ENCODE results near the gene MAPT.

Gene MAPT

GRCh38 chr17:45948498-45948880 lies 54.1 kb downstream of the MAPT start:
- peaks cover 11% of the 10 kb centered on the region for H3K4me1 ChIP-seq
- no peak overlapping the region for H3K4me3 ChIP-seq (ENCODE audit: low read depth, low read length)
- no peaks in the 10 kb centered on the region for H3K27me3 ChIP-seq
- H3K9me3 ChIP-seq = no peaks in the 10 kb centered on the region; the same call in 1 of the 2 replicates
- H3K36me3 ChIP-seq = no peaks in the 10 kb centered on the region
- TF ChIP-seq, protein P1, sequence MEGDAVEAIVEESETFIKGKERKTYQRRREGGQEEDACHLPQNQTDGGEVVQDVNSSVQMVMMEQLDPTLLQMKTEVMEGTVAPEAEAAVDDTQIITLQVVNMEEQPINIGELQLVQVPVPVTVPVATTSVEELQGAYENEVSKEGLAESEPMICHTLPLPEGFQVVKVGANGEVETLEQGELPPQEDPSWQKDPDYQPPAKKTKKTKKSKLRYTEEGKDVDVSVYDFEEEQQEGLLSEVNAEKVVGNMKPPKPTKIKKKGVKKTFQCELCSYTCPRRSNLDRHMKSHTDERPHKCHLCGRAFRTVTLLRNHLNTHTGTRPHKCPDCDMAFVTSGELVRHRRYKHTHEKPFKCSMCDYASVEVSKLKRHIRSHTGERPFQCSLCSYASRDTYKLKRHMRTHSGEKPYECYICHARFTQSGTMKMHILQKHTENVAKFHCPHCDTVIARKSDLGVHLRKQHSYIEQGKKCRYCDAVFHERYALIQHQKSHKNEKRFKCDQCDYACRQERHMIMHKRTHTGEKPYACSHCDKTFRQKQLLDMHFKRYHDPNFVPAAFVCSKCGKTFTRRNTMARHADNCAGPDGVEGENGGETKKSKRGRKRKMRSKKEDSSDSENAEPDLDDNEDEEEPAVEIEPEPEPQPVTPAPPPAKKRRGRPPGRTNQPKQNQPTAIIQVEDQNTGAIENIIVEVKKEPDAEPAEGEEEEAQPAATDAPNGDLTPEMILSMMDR (IDR thresholded peaks at IDR 0.05; ENCODE audit: low read depth, low read length) = no peak
- DNase-seq = peak; percentile 44

DNA sequence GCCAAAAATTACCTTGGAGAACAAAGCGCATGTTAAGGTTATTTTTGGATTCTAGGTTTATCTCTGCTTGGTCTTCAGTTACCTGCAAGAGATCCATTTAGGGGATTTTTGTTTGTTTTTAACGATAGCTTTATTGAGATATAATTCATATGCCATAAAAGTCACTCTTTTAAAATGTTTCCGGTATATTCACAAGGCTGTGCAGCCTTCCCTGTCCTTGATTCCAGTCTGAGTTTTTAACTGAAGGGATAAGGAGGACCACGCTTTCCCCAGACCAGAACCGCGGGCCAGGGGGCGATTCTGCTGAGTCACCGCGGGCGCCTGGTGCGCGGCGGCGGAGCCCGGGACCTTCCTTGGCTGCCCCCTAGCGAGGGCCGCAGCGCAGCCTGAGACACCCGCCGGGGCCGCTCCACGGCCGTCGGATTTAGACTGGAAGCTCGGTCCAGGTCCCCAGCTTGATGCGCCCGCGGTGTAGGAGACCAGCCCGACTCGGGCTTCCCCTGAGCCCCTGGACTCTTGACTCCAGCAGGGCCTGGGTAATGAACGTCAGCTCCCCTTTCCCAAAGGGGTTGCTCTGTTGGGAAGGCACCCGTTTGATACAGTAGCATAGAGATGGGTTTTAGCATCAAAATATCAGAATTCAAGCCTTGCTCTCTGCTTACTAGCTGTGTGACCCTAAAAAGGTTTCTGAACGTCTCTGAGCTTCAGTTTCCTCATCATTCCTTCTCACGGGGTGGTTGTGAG lies 54.7 kb downstream of the MAPT start:
- H3K27me3 ChIP-seq = no peaks in the 10 kb centered on the region
- H3K9me3 ChIP-seq = no peaks in the 10 kb centered on the region; the same call in 1 of the 2 replicates
- H3K4me1 ChIP-seq = peaks cover 11% of the 10 kb centered on the region
- peak overlapping the region; percentile 21; the same call in 1 of the 2 replicates for H3K4me3 ChIP-seq (ENCODE audit: low read depth, low read length)
- DNase-seq = peak; percentile 82
- no peaks in the 10 kb centered on the region for H3K36me3 ChIP-seq
- TF ChIP-seq, protein P1 (IDR thresholded peaks at IDR 0.05; ENCODE audit: low read depth, low read length) = peak; percentile 62

- TF ChIP-seq, protein P1 (IDR thresholded peaks at IDR 0.05; ENCODE audit: low read depth, low read length) = no peak
- no peaks in the 10 kb centered on the region; the same call in 1 of the 2 replicates for H3K9me3 ChIP-seq
- DNase-seq = no peak
- peaks cover 11% of the 10 kb centered on the region for H3K4me1 ChIP-seq
- H3K4me3 ChIP-seq (ENCODE audit: low read depth, low read length) = no peak overlapping the region
- no peaks in the 10 kb centered on the region for H3K27me3 ChIP-seq
- no peaks in the 10 kb centered on the region for H3K36me3 ChIP-seq
Observed at GRCh38 chr17:45949755-45950320, 55.5 kb downstream of the MAPT start.

GRCh38 chr17:45950888-45951287 lies 56.5 kb downstream of the MAPT start:
- no peak for DNase-seq
- Histone ChIP-seq H3K36me3 (no peaks in the 10 kb centered on the region), H3K27me3 (no peaks in the 10 kb centered on the region), H3K4me3 (ENCODE audit: low read depth, low read length) (no peak overlapping the region), H3K9me3 (no peaks in the 10 kb centered on the region), H3K4me1 (peaks cover 11% of the 10 kb centered on the region)
- TF ChIP-seq, protein P1 (IDR thresholded peaks at IDR 0.05; ENCODE audit: low read depth, low read length) = no peak

DNA sequence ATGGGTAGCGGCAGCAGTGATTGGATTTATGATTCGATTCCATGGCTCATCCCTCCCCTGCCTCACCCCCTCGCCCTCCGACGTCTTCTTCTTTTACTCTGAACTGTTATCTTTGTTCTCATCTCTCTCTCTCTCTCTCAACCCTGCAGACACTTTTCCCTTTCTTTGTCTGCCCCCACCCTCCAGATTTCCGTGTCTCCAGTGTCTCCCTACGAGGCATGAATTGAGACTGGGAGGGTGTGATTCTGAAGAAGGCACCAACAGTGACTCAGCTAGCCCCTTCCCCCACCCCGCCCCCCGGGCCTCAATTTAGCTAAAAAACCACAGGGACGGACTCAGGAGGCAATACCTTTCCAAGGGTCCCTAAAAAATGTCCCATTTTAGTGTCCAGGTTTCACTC lies 57.0 kb downstream of the MAPT start:
- peaks cover 11% of the 10 kb centered on the region for H3K4me1 ChIP-seq
- no peak overlapping the region for H3K4me3 ChIP-seq (ENCODE audit: low read depth, low read length)
- DNase-seq = no peak
- H3K9me3 ChIP-seq = no peaks in the 10 kb centered on the region
- no peaks in the 10 kb centered on the region for H3K27me3 ChIP-seq
- no peaks in the 10 kb centered on the region for H3K36me3 ChIP-seq
- TF ChIP-seq, protein P1 (IDR thresholded peaks at IDR 0.05; ENCODE audit: low read depth, low read length) = no peak

DNA sequence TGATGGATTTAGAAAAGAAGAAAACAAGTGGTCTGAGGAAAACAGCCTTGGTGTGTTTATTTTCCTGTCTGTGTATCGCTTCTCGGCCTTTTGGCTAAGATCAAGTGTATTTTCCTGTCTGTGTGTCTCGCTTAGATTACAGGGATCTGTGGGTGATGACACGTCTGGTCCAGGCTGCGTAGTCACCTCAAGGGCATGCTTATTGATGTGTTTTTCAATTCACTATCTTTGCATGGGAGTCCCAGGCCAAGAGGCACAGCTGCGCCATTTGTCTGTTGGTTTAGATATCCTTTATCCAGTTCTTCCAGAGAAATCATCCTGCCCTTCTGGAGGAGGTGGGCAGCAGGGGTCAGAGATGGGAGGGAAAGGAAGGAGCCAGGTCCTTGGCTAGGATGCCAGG lies 57.6 kb downstream of the MAPT start:
- no peak for DNase-seq
- H3K4me1 ChIP-seq = peaks cover 11% of the 10 kb centered on the region
- TF ChIP-seq, protein P1 (IDR thresholded peaks at IDR 0.05; ENCODE audit: low read depth, low read length) = no peak
- no peaks in the 10 kb centered on the region for H3K9me3 ChIP-seq
- H3K36me3 ChIP-seq = no peaks in the 10 kb centered on the region
- H3K4me3 ChIP-seq (ENCODE audit: low read depth, low read length) = no peak overlapping the region
- H3K27me3 ChIP-seq = no peaks in the 10 kb centered on the region
